Activated naive CD4-positive, alpha-beta T cell treated with anti-CD3 and anti-CD28 coated beads, Interleukin-2, amount 10 ng/mL, durations not matched to agents 7 days and 5 days (primary cell): ENCODE measurements around the gene CCDC12.
A peak's percentile ranks its signal among the peaks of the same experiment; 100 is the strongest.

Experiments
- CTCF ChIA-PET: fragments of 350-600 bp; sonication (Branson Sonifier 250); formaldehyde crosslinking; loops from one replicate; lab custom pipeline; 2021; ENCODE audit warnings: antibody characterized with exemption; lab: Charles Lee
- DNase-seq: peaks from one replicate; pipeline ENCODE4 v3.0.0-alpha.2; 2020
- H3K27ac Mint-ChIP-seq: one replicate; pipeline ENCODE4 v1.8.0; 2021; ENCODE audit warnings: mild to moderate bottlenecking, moderate library complexity, mixed read lengths
- H3K27me3 Mint-ChIP-seq: one replicate; pipeline ENCODE4 v1.8.0; 2021; ENCODE audit warnings: mild to moderate bottlenecking, mixed read lengths
- H3K36me3 Mint-ChIP-seq: one replicate; pipeline ENCODE4 v1.8.0; 2021; ENCODE audit warnings: mixed read lengths
- H3K4me1 Mint-ChIP-seq: one replicate; pipeline ENCODE4 v1.8.0; 2021; ENCODE audit warnings: mixed read lengths
- H3K4me3 Mint-ChIP-seq: one replicate; pipeline ENCODE4 v1.8.0; 2021; ENCODE audit warnings: mild to moderate bottlenecking, moderate library complexity, mixed read lengths
- H3K9me3 Mint-ChIP-seq: one replicate; pipeline ENCODE4 v1.8.0; 2021; ENCODE audit warnings: mixed read lengths

The CCDC12 gene

DNA sequence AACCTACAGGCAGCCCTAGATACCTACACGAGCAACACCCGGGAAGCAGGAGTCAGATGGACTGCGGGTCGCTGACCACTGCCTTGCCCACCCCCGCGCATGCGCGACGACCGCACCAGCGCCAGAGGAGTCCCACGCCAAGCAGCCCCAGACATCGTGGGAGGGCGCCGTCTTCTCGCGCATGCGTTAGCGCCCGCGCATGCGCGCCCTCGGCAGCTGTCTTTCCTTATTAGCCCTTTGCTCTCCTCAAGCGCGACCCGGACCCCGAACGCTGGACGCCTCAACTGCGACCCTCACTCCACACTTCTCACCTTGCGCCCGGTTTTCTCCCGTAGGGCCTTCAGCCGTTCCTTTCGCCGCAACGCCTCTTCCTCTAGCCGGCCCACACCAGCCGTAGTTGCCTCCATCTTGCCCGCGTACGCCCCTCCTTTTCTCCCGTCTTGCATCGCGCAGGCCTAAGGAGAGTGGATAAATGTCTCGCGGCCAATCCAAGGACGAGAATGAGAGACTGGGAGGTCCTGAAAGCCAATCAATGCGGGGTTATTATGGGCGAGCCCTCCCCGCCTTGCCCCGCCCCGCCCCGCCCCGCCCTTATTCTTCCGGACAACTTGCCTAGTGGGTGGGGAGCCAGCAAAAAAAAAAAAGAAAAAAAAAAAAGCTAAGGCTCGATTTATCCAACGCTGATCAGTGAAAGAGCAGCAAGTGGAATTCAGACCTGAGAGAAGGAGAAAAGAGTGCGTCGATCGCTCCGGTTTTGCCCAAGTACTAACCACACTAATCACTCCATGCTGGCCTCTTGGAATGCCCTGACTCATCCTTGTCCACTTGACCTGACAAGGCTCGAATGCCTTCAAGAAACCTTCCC is at the start of gene CCDC12:
CCDC12 (minus strand) TSS at position 420 of the 865 bp plus-strand sequence; CDS start at position 407, 13 bp downstream.
- H3K36me3 Mint-ChIP-seq = peaks cover 24% of the 10 kb centered on the region
- peaks cover 74% of the 10 kb centered on the region for H3K4me1 Mint-ChIP-seq
- CTCF ChIA-PET = interaction anchor here (1.0 to 3.7 kb wide), 3 partner anchors 11 to 53 kb away, joined by 3 to 10 read pairs (median 5); no protein-coding TSS in a partner anchor
- H3K27ac Mint-ChIP-seq = peak within 1 kb of the TSS; percentile 95
- peak within 1 kb of the TSS; percentile 98 for H3K4me3 Mint-ChIP-seq
- no peaks in the 10 kb centered on the region for H3K9me3 Mint-ChIP-seq
- H3K27me3 Mint-ChIP-seq = peaks cover 5% of the 10 kb centered on the region
- peak; percentile 96 for DNase-seq

DNA sequence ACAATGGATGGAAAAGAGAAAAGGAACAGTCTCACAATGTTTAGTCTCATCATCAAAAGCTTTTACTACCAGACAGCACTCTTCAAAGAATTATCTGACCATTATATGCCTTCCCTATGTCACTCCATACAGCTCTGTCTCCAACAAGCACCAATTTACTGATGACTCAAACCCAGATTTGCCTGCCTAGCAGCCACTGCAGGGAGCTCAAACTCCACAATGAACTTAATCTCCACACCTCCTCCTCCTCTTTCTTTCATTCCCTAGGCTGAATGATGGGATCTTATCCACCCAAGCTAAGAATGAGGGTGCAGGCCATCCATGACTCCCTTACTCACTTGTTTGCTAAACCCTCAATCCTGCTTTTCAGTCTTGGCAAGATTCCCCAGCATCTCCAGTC is 48.4 kb upstream of the CCDC12 start:
- no peaks in the 10 kb centered on the region for H3K9me3 Mint-ChIP-seq
- H3K4me1 Mint-ChIP-seq = peaks cover 17% of the 10 kb centered on the region
- no peak overlapping the region for H3K27ac Mint-ChIP-seq
- peaks cover 21% of the 10 kb centered on the region for H3K36me3 Mint-ChIP-seq
- H3K27me3 Mint-ChIP-seq = no peaks in the 10 kb centered on the region
- CTCF ChIA-PET = interaction anchor here (0.5 to 0.7 kb wide), 2 partner anchors 21 to 298 kb away, joined by 3 to 4 read pairs; no protein-coding TSS in a partner anchor
- H3K4me3 Mint-ChIP-seq = no peak overlapping the region
- DNase-seq = no peak

DNA sequence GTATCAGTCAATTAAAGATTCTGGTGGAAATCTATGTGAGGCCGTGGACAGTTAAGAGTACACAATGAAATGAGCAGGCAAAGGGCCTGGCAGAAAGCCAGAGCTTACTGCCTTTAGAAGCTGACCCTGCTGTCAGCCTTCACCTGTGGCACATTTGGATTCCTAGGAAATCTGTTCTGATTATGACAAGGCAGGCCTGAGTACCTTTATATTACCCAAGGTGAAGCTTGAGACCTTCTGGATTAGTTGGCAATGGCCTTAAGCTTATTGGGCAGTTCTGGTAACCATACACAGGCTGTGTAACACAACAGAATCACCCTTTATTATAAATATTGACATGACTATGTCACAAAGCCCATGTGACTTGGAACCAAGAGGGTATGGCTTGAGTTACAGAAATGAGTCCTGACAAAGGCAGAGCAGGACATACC is 46.1 kb upstream of the CCDC12 start:
- Mint-ChIP-seq H3K36me3 (peaks cover 26% of the 10 kb centered on the region), H3K4me3 (no peak overlapping the region), H3K9me3 (no peaks in the 10 kb centered on the region), H3K27me3 (no peaks in the 10 kb centered on the region), H3K27ac (no peak overlapping the region), H3K4me1 (peaks cover 33% of the 10 kb centered on the region)
- DNase-seq = no peak
- CTCF ChIA-PET = interaction anchor here (1.7 kb wide), 1 partner anchor 128 kb away, joined by 3 read pairs; no protein-coding TSS in a partner anchor

DNA sequence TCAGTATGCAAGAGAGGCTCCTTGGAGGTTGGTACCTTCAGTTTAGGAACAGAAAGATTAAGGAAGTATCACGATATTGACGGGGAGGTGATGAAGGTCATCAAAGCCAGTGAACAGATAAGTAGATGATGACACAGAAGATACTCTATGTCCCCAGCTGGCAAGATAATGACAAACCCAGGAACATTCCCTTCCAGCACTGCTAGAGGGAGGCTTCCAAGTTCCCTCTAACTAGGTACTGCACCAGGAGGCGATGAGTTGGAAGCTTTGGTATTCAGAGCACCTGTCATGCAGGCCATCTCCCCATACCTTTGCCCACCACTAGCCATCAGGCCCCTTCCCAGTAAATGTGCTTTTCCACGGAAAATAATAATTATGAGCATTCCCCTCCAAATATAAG is 43.8 kb upstream of the CCDC12 start:
- Mint-ChIP-seq H3K36me3 (peaks cover 35% of the 10 kb centered on the region), H3K27ac (no peak overlapping the region), H3K4me1 (peaks cover 48% of the 10 kb centered on the region), H3K9me3 (no peaks in the 10 kb centered on the region), H3K27me3 (no peaks in the 10 kb centered on the region), H3K4me3 (no peak overlapping the region)
- CTCF ChIA-PET = interaction anchor here (0.6 kb wide), 1 partner anchor 8 kb away, joined by 3 read pairs; no protein-coding TSS in a partner anchor
- DNase-seq = no peak

DNA sequence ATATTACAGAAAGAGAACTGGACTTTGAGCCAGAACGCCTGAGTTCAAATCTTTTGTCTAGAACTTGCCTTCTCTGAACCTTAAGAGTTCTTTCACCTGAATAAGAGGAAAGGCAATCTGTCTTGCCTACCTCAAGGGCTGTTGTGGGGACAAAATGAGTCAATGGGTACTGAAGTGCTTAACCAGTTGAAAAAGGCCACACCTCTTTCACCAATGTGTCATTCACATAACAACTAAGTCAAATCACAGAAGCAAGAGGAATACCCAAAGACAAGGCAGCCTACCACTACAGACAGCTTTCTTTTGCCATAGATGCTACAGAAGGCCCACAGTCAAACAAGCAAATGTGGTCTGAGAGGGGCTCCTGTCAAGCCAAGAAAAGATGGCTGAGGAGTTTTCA is 42.7 kb upstream of the CCDC12 start:
- Mint-ChIP-seq H3K4me3 (no peak overlapping the region), H3K27ac (peak overlapping the region; percentile 71), H3K9me3 (no peaks in the 10 kb centered on the region), H3K36me3 (peaks cover 40% of the 10 kb centered on the region), H3K27me3 (no peaks in the 10 kb centered on the region), H3K4me1 (peaks cover 45% of the 10 kb centered on the region)
- DNase-seq = no peak
- CTCF ChIA-PET = interaction anchor here (0.6 to 0.7 kb wide), 2 partner anchors 13 to 25 kb away, joined by 3 read pairs; no protein-coding TSS in a partner anchor

DNA sequence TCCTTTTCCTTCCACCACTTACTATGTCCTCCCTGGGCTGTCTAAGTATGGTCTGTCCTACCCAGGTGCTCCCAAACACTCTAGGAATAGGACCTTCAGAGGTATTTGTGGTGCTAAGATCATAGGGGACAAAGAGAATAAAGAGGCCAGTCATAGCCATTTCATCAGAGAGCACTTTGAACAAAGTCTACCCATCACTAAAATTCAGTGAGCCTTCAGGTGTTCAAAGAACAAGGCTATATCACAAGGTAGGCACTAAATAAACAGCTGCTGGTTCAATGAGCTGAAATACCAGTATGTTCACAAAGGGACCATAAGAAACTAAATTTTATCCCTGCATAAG is 41.7 kb upstream of the CCDC12 start:
- CTCF ChIA-PET = no interaction called here
- Mint-ChIP-seq H3K27ac (no peak overlapping the region), H3K4me1 (peaks cover 45% of the 10 kb centered on the region), H3K4me3 (no peak overlapping the region), H3K27me3 (no peaks in the 10 kb centered on the region), H3K9me3 (no peaks in the 10 kb centered on the region), H3K36me3 (peaks cover 46% of the 10 kb centered on the region)
- DNase-seq = no peak

DNA sequence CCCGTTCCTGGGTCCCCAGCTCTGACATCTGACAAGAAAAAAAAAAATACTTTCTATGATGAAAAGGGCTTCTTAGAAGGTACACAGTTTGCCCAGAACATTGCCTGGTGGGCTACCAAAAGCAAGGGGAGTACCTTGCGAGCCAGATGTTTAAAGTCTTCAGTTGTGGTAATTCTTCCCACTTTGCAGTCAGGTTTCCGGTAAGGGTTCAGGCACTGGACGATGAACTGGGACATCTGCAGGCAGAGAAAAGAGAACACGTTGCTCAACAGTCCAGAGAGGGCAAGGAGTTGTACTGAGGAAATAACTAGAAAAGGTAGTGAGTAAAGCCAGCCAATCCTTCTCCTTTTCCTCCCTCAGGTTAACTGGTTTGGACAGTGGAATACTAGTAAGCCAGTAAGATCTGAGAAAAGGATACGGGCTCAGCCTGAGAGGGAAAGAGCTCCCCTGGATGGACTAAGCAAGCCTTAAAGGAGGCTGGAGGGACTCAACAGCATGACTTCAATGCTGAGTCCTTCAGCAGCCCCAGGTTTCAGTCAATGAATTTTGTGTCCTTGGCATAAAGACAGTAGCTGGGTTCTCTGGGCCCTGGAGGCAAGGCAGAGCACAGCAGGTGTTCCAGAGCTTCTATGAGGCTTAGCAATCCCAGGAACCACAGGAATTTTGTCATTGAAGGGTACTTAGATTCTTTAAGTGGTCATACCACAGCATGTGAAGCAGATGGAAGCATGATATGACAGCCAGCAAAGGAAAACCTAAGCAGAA is 41.1 kb upstream of the CCDC12 start:
- Mint-ChIP-seq H3K9me3 (no peaks in the 10 kb centered on the region), H3K36me3 (peaks cover 46% of the 10 kb centered on the region), H3K4me3 (no peak overlapping the region), H3K4me1 (peaks cover 46% of the 10 kb centered on the region), H3K27me3 (no peaks in the 10 kb centered on the region), H3K27ac (peak overlapping the region; percentile 90)
- CTCF ChIA-PET = no interaction called here
- no peak for DNase-seq

DNA sequence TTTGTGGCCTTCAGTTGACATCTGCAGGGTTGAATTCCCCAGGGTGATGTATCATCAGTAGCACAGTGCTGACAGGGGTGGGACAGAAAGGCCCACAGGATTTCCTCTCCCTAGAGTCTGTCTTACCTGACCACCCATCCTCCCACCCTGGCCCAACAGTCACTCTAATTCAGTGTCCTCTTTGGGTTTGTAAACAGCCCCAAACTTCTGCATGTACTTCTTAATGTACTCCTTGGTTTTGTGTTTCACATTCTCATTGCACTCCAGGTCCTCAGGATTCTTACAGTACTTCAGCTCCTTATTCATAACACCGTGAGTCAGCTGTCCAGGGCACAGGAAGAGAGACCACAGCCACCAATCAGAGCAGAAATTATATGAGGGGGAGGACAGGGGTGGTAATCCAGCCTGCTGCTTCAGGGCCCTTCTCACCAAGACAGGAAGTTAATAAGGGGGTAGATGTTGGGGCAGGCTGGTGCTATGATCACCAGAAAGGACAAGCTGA is 40.4 kb upstream of the CCDC12 start:
- H3K4me1 Mint-ChIP-seq = peaks cover 50% of the 10 kb centered on the region
- peak overlapping the region; percentile 90 for H3K27ac Mint-ChIP-seq
- CTCF ChIA-PET = no interaction called here
- no peak overlapping the region for H3K4me3 Mint-ChIP-seq
- H3K9me3 Mint-ChIP-seq = no peaks in the 10 kb centered on the region
- H3K36me3 Mint-ChIP-seq = peaks cover 46% of the 10 kb centered on the region
- peak; percentile 50 for DNase-seq
- H3K27me3 Mint-ChIP-seq = no peaks in the 10 kb centered on the region

DNA sequence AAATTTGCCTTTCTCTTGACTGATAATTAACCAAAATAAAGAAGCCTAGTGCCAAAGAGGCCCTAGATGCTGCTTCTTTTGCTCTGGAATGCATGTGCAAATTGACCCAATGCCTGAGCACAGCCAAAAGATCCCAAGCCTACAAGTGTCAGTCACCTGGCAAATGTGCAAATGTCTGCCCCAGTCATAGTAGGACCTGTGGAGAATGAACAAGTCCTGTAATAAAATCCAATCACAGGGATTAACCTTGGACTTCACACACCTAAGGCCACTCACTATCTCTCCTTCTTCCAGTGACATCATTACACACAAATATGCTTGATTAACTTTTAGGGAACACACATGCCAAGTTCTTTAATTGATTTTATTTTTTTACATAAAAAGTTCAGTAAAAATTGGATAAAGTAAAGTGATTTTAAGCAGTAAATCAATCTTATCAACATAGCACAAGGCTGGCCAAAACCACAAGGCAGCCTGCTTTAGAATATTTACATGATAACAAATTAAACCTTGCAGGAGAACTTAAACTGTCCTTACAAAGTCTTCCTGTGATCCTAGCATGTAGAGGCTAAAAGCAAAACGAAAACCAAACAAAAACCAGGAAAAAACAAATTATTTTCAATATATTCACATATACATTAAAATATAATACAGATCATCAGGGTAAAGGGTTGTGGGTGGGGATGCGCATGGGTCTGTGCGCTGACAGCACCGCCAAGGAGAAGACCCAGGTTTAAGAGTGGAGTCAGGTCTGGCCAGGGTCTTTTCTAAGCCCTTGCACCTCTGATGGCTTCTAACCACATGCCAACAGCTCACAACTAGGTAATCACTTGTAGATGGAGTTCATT is 39.8 kb upstream of the CCDC12 start:
- Mint-ChIP-seq H3K4me3 (no peak overlapping the region), H3K9me3 (no peaks in the 10 kb centered on the region), H3K27ac (peak overlapping the region; percentile 90), H3K4me1 (peaks cover 53% of the 10 kb centered on the region), H3K27me3 (no peaks in the 10 kb centered on the region), H3K36me3 (peaks cover 46% of the 10 kb centered on the region)
- DNase-seq = no peak
- CTCF ChIA-PET = no interaction called here

DNA sequence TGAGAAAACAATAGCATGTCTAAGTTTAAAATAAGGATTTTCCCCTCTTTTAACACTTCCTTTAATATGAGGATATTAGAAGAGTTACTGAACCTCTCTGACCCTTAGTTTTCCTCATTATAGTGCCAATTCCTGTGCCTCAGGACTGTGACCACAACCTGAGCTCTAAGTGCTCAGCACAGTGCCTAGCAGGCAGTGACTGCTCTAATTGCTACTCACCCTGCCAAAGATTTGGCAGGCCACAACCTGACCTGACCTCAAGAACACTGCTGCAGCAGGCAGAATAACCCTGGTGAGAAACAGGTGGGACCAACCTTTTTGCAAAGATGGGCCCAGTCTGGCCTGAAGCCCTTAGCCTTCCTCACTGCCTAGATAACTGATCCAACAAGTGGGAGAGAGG is 38.6 kb upstream of the CCDC12 start:
- peaks cover 50% of the 10 kb centered on the region for H3K36me3 Mint-ChIP-seq

DNA sequence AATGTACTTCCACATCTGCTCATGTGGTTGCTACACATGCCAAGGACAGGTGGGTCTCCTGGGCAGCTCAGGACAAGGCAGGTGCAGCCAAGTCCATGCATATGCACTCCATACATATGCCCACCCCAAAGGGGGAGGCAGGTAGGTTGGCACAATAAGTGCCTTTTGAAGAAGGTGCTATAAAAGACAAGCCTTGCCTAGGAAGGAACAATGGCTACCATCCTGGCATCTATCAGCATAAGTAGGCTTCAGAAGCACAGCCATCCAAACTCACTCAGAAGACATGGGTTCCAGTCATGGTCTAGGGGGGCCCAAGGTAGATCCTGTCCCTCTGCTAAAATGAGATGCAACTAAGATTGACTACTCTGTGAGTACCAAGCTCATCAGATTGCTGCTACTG is 37.5 kb upstream of the CCDC12 start:
- Mint-ChIP-seq H3K27me3 (no peaks in the 10 kb centered on the region), H3K4me1 (peaks cover 44% of the 10 kb centered on the region), H3K4me3 (no peak overlapping the region), H3K36me3 (peaks cover 45% of the 10 kb centered on the region), H3K27ac (peak overlapping the region; percentile 54), H3K9me3 (no peaks in the 10 kb centered on the region)
- DNase-seq = no peak
- CTCF ChIA-PET = no interaction called here

More for the DNA sequence above, 38.6 kb upstream of the CCDC12 start:
- peaks cover 52% of the 10 kb centered on the region for H3K4me1 Mint-ChIP-seq
- H3K4me3 Mint-ChIP-seq = no peak overlapping the region
- DNase-seq = no peak
- H3K27me3 Mint-ChIP-seq = no peaks in the 10 kb centered on the region
- no peaks in the 10 kb centered on the region for H3K9me3 Mint-ChIP-seq
- H3K27ac Mint-ChIP-seq = no peak overlapping the region
- CTCF ChIA-PET = interaction anchor here (0.7 kb wide), 1 partner anchor 149 kb away, joined by 8 read pairs; no protein-coding TSS in a partner anchor

DNA sequence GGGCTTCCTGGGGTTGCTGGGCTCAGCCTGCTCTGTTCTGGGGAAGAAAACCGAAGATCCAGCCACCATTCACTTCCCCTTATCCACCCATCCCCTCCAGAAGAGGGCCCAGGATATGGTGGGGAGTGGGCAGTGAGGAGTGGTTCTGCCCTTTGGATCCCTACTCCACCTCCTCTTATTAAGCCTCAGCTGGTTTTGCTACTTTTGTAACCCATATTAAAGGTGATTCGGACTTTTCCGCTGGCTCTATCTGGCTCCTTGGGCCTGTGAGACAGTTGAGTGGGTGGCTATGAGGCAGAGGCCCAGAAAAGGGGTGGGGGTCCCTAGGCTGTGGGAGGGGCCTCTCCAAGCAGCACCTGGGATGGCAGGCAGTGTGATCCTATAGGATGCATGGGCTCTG is 36.7 kb upstream of the CCDC12 start:
- DNase-seq = no peak
- Mint-ChIP-seq H3K4me3 (no peak overlapping the region), H3K4me1 (peaks cover 41% of the 10 kb centered on the region), H3K36me3 (peaks cover 44% of the 10 kb centered on the region), H3K9me3 (no peaks in the 10 kb centered on the region), H3K27me3 (no peaks in the 10 kb centered on the region), H3K27ac (peak overlapping the region; percentile 11)
- CTCF ChIA-PET = no interaction called here
